KMS-11 (cell line): Measurements from ENCODE around the gene AKAP5.

Source experiments
- H2AFZ ChIP-seq: fragments of 200-600 bp; sonication (generic); 2 replicates; pipeline ENCODE4 v1.6.1; 2016; ENCODE audit warnings: antibody characterized with exemption, mixed run types, low read depth
- H3K27ac ChIP-seq: fragments of 200-600 bp; sonication (generic); 2 replicates; pipeline ENCODE4 v1.6.1; 2016; ENCODE audit warnings: mild to moderate bottlenecking, mixed run types
- H3K27me3 ChIP-seq: fragments of 200-600 bp; sonication (generic); 2 replicates; pipeline ENCODE4 v1.6.1; 2017; ENCODE audit warnings: mild to moderate bottlenecking, low read depth, mixed run types, moderate library complexity; ENCODE audit not compliant: insufficient read depth
- H3K36me3 ChIP-seq: fragments of 200-600 bp; sonication (generic); 2 replicates; pipeline ENCODE4 v1.6.1; 2017; ENCODE audit warnings: mild to moderate bottlenecking, mixed run types; ENCODE audit not compliant: insufficient read depth
- H3K4me1 ChIP-seq: fragments of 200-600 bp; sonication (generic); 2 replicates; pipeline ENCODE4 v1.6.1; 2016; ENCODE audit warnings: mild to moderate bottlenecking, low read depth, mixed run types; ENCODE audit not compliant: poor library complexity, severe bottlenecking
- H3K4me2 ChIP-seq: fragments of 200-600 bp; sonication (generic); 2 replicates; pipeline ENCODE4 v1.7.0; 2016; ENCODE audit warnings: mild to moderate bottlenecking, mixed run types
- H3K4me3 ChIP-seq: fragments of 200-600 bp; sonication (generic); IDR thresholded peaks from 2 replicates; pipeline ENCODE4 v1.6.1; 2017; ENCODE audit warnings: low read depth, low read length, mixed read lengths; ENCODE audit not compliant: insufficient read depth
- H3K79me2 ChIP-seq: fragments of 200-600 bp; sonication (generic); 2 replicates; pipeline ENCODE4 v1.6.1; 2016; ENCODE audit warnings: low read depth, mixed run types; ENCODE audit not compliant: insufficient read depth
- H3K9ac ChIP-seq: fragments of 200-600 bp; sonication (generic); 2 replicates; pipeline ENCODE4 v1.6.1; 2016; ENCODE audit warnings: mild to moderate bottlenecking, mixed run types
- H4K20me1 ChIP-seq: fragments of 200-600 bp; sonication (generic); 2 replicates; pipeline ENCODE4 v1.6.1; 2016; ENCODE audit warnings: mild to moderate bottlenecking, mixed run types; ENCODE audit not compliant: insufficient read depth
- CTCF ChIP-seq: fragments of 200-600 bp; sonication (generic); conservative IDR thresholded peaks from 2 replicates; pipeline ENCODE4 v1.6.1; 2017; ENCODE audit warnings: low read depth, mild to moderate bottlenecking, antibody characterized with exemption, low read length, moderate library complexity, mixed read lengths

AKAP5 gene

DNA sequence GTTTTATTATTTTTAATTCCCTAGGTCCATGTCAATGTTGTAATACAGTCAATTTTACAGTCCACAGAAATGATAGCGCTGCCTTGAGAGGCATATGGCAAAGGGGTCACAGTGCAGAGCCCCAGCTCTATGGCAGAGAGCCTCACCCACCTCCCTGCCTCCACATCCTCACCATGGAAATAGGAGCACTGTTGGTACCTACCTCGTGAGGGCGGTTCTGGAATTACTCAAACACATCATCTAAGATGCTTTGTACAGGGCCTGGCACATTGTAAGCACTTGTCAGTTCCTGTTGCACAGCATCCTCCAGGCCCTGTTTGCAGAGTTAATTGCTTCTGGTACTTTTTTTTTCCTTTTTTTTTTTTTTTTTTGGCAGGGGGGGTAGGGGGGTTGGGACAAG lies 4.1 kb upstream of the AKAP5 start:
- Histone ChIP-seq H3K79me2 (no peaks in the 10 kb centered on the region), H2AFZ (no peak overlapping the region), H3K4me1 (peaks cover 6% of the 10 kb centered on the region), H3K4me3 (no peak overlapping the region), H3K4me2 (no peak overlapping the region), H3K36me3 (no peaks in the 10 kb centered on the region), H3K9ac (no peak overlapping the region), H3K27ac (no peak overlapping the region), H3K27me3 (no peaks in the 10 kb centered on the region), H4K20me1 (no peaks in the 10 kb centered on the region)
- TF ChIP-seq CTCF: no peak

- no peak for TF ChIP-seq CTCF
- Histone ChIP-seq H3K27me3 (no peaks in the 10 kb centered on the region), H4K20me1 (no peaks in the 10 kb centered on the region), H2AFZ (no peak overlapping the region), H3K9ac (no peak overlapping the region), H3K27ac (no peak overlapping the region), H3K79me2 (no peaks in the 10 kb centered on the region), H3K4me3 (no peak overlapping the region), H3K4me2 (no peak overlapping the region), H3K36me3 (no peaks in the 10 kb centered on the region), H3K4me1 (peaks cover 6% of the 10 kb centered on the region)
Observed at GRCh38 chr14:64463195-64463594, 2.1 kb upstream of the AKAP5 start.

- H3K9ac ChIP-seq: no peak overlapping the region
- no peak overlapping the region for H3K4me2 ChIP-seq
- no peak for TF ChIP-seq CTCF
Observed at GRCh38 chr14:64463873-64464272, 1.4 kb upstream of the AKAP5 start.

DNA sequence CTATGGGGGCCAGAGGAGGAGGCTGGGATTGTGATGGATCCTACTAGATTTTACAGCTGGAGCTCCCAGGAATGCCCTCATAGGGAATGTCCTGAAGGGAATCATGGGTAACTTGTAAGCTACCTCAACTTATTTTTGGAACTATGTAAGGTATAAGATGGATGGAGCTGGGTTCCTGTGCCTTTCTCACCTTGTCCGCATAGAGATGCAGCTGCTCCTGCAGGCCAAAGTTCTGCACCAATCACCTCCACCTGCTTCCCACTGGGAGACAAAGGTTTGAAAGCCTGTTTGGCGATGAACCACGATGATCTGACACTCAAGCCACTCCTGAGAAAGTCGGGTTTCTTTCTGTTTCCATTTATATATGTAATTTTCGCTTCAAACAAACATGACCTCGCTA lies 648 bp upstream of the AKAP5 start:
- H3K9ac ChIP-seq: peak overlapping the region; percentile 42; the same call in 1 of the 2 replicates
- no peaks in the 10 kb centered on the region for H4K20me1 ChIP-seq
- H3K79me2 ChIP-seq: no peaks in the 10 kb centered on the region
- H3K4me1 ChIP-seq: peaks cover 6% of the 10 kb centered on the region
- no peaks in the 10 kb centered on the region for H3K27me3 ChIP-seq
- no peak overlapping the region for H3K27ac ChIP-seq
- H3K4me3 ChIP-seq: no peak overlapping the region
- H3K36me3 ChIP-seq: no peaks in the 10 kb centered on the region
- peak overlapping the region; percentile 44 for H2AFZ ChIP-seq
- peak overlapping the region; percentile 51; the same call in 1 of the 2 replicates for H3K4me2 ChIP-seq
- TF ChIP-seq CTCF: no peak

More at GRCh38 chr14:64463873-64464272, 1.4 kb upstream of the AKAP5 start:
- no peak overlapping the region for H2AFZ ChIP-seq
- H3K27ac ChIP-seq: no peak overlapping the region
- H3K27me3 ChIP-seq: no peaks in the 10 kb centered on the region
- H3K4me3 ChIP-seq: no peak overlapping the region
- H4K20me1 ChIP-seq: no peaks in the 10 kb centered on the region
- no peaks in the 10 kb centered on the region for H3K36me3 ChIP-seq
- peaks cover 6% of the 10 kb centered on the region for H3K4me1 ChIP-seq
- H3K79me2 ChIP-seq: no peaks in the 10 kb centered on the region
